Posterior cingulate gyrus (tissue), 11 donors: ENCODE results near the gene ST6GALNAC3.
A peak's percentile ranks its signal among the peaks of the same experiment; 100 is the strongest.
"Not testable (repeated sequence)": the region's sequence is repeated elsewhere in the genome, so short reads cannot be mapped to it uniquely, and the experiment has no call there.

Source experiments
- DNase-seq, 10 donors: peaks; one replicate each; pipeline versions ENCODE4 v3.0.0 to v3.0.0-alpha.2; 2020 to 2021; ENCODE audit warnings: mixed read lengths in 3 of 10
- intact Hi-C: fragments of 100-400 bp; cut with DNase I; formaldehyde crosslinking; loops from one replicate; pipeline ENCODE4 v1.15.1; 2023

Gene ST6GALNAC3

GRCh38 chr1:76070538-76070937, 4.0 kb upstream of the ST6GALNAC3 start:
- DNase-seq, result no peak
- intact Hi-C loops, result loop anchor here (10.0 kb wide), 1 partner anchor 84 kb away; no protein-coding TSS in a partner anchor

DNA sequence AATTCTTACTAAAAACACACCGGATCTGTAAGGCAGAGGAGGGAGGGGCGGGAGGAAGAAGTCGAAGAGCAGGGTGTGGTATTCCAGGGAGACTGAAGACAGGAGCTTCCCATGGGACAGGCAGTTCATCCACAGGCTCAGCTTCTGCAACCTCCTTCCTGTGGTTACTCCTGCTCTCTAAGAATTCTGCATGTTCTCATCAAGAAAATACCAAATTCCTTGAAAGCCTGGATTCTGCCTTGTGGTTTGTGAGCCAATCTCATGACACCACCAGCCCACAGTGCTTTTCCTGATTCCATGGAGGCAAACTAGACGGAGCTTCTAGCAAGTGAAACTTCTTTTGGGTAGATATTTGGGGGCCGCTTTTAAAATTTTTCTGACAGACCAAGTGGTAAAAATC, 1.1 kb upstream of the ST6GALNAC3 start:
- intact Hi-C loops, result loop anchor here (10.0 kb wide), 1 partner anchor 81 kb away; no protein-coding TSS in a partner anchor
- DNase-seq, result no peak

DNA sequence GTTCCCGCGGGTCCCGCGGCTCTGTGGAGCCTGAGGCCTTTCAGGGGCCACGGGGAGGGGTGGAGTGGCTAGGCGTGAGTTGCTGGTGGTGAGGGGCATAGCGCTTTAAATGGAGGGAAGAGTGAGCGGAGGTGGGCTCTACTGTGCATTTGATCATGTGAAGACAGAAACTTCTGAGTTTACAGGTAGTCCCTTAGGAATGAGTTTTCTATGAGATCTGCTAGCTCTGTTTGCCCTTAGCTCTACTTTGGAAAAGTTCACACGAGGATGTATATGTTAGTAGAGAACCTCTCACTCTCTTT, 593 bp downstream of the ST6GALNAC3 start:
- no peak for DNase-seq
- intact Hi-C loops, result loop anchor here (10.0 kb wide), 1 partner anchor 80 kb away; no protein-coding TSS in a partner anchor

GRCh38 chr1:76075877-76076276, 1.3 kb downstream of the ST6GALNAC3 start:
- intact Hi-C loops, result loop anchor here (10.0 kb wide), 1 partner anchor 79 kb away; no protein-coding TSS in a partner anchor
- DNase-seq, result no peak

GRCh38 chr1:76079475-76080227, 5.1 kb downstream of the ST6GALNAC3 start:
- no peak for DNase-seq
- intact Hi-C loops, result loop anchor here (10.0 kb wide), 1 partner anchor 75 kb away; no protein-coding TSS in a partner anchor

GRCh38 chr1:76080552-76081079, 6.1 kb downstream of the ST6GALNAC3 start:
- intact Hi-C loops, result no loop called here
- DNase-seq, result no peak

- no peak for DNase-seq
- intact Hi-C loops, result no loop called here
Observed at GRCh38 chr1:76082062-76082461, 7.5 kb downstream of the ST6GALNAC3 start.

DNA sequence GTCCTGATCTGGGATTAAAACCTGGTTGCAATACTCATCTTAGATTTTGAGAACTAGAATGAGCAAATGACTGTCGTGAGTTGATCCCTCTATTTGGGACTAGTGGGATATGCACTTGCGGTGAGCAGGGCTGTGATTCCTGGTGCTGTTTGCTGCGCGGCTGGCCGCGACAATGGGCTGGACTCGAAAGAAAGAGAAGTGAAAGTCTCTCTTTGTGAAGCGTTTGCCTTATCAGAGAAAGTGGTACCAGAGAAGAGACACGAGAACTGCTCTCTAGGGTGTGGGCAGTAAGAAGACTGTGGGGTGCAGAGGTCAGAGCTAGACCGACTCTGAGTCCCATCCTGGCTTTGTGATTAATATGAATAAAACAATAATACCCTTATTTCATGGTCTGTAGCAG, 8.6 kb downstream of the ST6GALNAC3 start:
- peak in 8 of 10 donors; percentile 14 to 91 (median 58) for DNase-seq
- intact Hi-C loops, result no loop called here

- no peak for DNase-seq
- intact Hi-C loops, result no loop called here
Observed at GRCh38 chr1:76084029-76084627, 9.6 kb downstream of the ST6GALNAC3 start.

- DNase-seq, result no peak
- intact Hi-C loops, result no loop called here
Observed at GRCh38 chr1:76084685-76085084, 10.1 kb downstream of the ST6GALNAC3 start.

- no peak for DNase-seq
Observed at GRCh38 chr1:76086109-76086508, 11.6 kb downstream of the ST6GALNAC3 start.

GRCh38 chr1:76086597-76086996, 12.1 kb downstream of the ST6GALNAC3 start:
- intact Hi-C loops, result no loop called here
- DNase-seq, result no peak

More at GRCh38 chr1:76086109-76086508, 11.6 kb downstream of the ST6GALNAC3 start:
- intact Hi-C loops, result no loop called here

DNA sequence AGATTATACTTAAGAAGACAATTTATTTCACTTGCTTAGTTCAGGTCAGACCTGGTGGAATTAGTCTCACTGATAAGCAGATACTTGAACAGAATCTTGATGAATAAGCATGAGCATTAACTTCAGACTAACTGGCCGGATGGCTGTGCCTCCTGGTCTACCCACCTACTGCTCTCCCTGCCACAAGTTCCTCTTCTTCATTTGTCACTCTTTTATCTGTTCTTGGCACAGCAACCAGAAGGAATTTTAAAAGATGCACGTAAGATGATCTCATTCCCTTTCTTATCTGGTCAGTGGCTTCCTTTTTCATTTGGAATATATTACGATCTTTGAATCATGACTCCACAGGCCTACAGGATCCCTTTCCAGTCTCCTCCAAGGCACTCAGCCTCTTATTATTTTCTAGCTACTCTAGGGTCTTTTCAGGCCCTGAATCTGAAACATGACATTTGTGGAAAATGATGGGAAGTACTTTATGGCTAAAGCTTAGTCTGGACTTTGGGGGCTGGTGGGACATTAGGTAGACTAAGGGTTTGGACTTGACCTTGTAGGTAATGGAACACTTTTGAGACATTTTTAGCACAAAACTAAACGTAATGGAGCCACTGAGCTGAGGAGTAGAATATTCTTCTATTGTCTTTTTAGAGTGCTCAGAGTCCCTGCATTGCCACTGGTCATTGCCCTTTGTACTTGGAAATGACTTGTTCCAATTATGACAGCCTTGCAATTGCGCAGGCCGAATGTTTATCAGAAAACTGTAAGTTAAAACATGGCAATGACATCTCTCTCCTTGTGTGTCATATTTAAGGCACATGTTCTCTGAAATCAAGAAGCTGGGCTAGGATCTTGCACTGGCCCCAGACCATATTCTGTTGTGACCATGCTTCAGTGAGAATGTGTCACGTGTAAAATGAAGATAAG, 16.0 kb downstream of the ST6GALNAC3 start:
- intact Hi-C loops, result no loop called here
- DNase-seq, result no peak

GRCh38 chr1:76092812-76093211, 18.3 kb downstream of the ST6GALNAC3 start:
- intact Hi-C loops, result no loop called here
- no peak for DNase-seq

- intact Hi-C loops, result no loop called here
- DNase-seq, result no peak
Observed at GRCh38 chr1:76093522-76094312, 19.2 kb downstream of the ST6GALNAC3 start.

- intact Hi-C loops, result no loop called here
- no peak for DNase-seq
Observed at GRCh38 chr1:76095802-76096201, 21.3 kb downstream of the ST6GALNAC3 start.

- intact Hi-C loops, DNase-seq: not testable (repeated sequence)
Observed at GRCh38 chr1:76097064-76097463, 22.5 kb downstream of the ST6GALNAC3 start.

GRCh38 chr1:76098845-76099244, 24.3 kb downstream of the ST6GALNAC3 start:
- intact Hi-C loops, result no loop called here
- DNase-seq, result no peak

DNA sequence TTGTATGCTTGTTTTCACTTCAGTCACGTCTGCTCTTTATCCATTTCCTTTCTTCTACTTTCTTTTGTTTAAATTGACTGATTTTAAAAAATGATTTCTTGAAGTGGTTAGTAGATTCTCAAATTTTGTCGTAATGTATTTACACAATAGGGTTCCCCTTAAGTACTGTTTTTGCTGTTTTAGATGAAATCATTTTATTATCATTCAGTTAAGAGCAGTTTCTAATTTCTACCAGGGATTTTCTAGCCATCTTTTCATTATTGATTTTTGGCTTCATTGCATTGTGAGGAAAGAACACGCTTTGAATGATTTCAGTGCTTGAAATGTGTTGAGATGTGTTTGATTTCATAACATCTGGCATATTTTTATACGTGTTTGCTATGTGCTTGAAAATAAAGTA, 27.0 kb downstream of the ST6GALNAC3 start:
- DNase-seq, result no peak
- intact Hi-C loops, result no loop called here

DNA sequence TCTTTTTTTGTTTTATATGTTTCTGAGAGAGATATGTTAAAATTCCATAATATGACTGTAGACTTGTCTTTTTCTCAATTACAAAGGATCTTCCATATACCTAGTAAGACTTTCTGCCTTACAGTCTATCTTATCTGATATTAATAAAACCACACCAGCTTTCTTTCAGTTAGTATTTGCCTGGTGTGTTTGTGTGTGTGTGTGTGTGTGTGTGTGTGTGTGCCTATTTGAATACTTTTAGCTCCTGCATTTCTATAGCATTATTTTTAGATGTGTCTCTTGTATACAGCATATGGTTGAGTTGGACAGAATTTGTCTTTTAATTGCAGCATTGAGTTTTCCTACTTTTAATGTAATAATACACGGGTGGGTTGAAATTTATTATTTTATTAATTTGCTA, 27.5 kb downstream of the ST6GALNAC3 start:
- intact Hi-C loops, result no loop called here
- DNase-seq, result no peak
